Gastrocnemius medialis (tissue), 4 donors: ENCODE data around the gene DNM3.

Experiments
- POLR2A ChIP-seq, 2 donors: fragments of 450-650 bp; IDR thresholded peaks; one replicate each; pipeline ENCODE4 v1.6.1; 2017; ENCODE audit warnings: antibody characterized with exemption in 2 of 2, mild to moderate bottlenecking in 2 of 2, moderate library complexity in 2 of 2
- TF ChIP-seq, protein P1 (sequence below), 5 experiments: fragments of 450-650 bp in 3 of 5; fragments of 200-600 bp in 2 of 5; sonication (generic) in 2 of 5; IDR thresholded peaks in 4 of 5; conservative IDR thresholded peaks in 1 of 5; 1 replicate in 4 of 5; 2 replicates in 1 of 5; pipeline ENCODE4 v1.5.1; 2016 to 2019; ENCODE audit warnings: antibody characterized with exemption in 5 of 5, mild to moderate bottlenecking in 3 of 5, moderate library complexity in 3 of 5

DNA sequence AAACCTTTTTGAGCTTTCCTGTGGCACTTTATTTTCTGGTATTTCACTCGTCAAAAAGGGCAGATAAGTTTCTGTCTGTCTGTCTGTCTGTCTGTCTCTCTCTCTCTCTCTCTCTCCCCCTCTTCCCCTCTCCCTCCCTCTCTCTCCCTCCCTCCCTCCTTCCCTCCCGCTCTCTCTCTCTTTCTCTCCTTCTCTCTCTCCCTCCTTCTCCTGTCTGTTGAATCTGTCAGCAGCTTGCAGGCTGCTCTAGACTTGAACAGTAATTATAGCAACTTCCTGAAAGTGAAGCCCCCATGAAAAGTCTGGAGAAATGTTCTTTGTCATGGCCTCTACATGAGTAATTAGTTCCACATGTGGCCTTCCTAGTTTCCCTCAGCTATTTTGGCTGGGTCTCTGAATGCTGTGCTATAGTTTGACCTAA is 303.9 kb downstream of the DNM3 start:
- TF ChIP-seq, protein P1, sequence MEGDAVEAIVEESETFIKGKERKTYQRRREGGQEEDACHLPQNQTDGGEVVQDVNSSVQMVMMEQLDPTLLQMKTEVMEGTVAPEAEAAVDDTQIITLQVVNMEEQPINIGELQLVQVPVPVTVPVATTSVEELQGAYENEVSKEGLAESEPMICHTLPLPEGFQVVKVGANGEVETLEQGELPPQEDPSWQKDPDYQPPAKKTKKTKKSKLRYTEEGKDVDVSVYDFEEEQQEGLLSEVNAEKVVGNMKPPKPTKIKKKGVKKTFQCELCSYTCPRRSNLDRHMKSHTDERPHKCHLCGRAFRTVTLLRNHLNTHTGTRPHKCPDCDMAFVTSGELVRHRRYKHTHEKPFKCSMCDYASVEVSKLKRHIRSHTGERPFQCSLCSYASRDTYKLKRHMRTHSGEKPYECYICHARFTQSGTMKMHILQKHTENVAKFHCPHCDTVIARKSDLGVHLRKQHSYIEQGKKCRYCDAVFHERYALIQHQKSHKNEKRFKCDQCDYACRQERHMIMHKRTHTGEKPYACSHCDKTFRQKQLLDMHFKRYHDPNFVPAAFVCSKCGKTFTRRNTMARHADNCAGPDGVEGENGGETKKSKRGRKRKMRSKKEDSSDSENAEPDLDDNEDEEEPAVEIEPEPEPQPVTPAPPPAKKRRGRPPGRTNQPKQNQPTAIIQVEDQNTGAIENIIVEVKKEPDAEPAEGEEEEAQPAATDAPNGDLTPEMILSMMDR (IDR thresholded peaks at IDR 0.05 in 4 of 5, conservative IDR thresholded peaks at IDR 0.05 in 1 of 5): no peak
- TF ChIP-seq POLR2A (IDR thresholded peaks at IDR 0.05): no peak
